Colonic mucosa (tissue), 4 donors: ENCODE measurements around the gene ATP4A. TPM values are rescaled to one million over a fixed set of nuclear protein-coding genes. Genes with fewer than 3 reads are reported as not detected.

Experiments
- DNase-seq: peaks from one replicate; pipeline ENCODE4 v3.0.0-alpha.2; 2020
- H3K27ac ChIP-seq: fragments of 200-600 bp; one replicate; pipeline ENCODE4 v1.8.0; 2021
- H3K27me3 ChIP-seq: fragments of 200-600 bp; one replicate; pipeline ENCODE4 v1.8.0; 2021
- H3K36me3 ChIP-seq: fragments of 200-600 bp; one replicate; pipeline ENCODE4 v1.8.0; 2021
- H3K4me1 ChIP-seq: fragments of 200-600 bp; one replicate; pipeline ENCODE4 v1.8.0; 2021; ENCODE audit warnings: mild to moderate bottlenecking
- H3K4me3 ChIP-seq: fragments of 200-600 bp; one replicate; pipeline ENCODE4 v1.8.0; 2021
- H3K9ac ChIP-seq, 2 donors: one replicate each; pipeline ENCODE4 v1.7.0; 2013; ENCODE audit warnings: control low read depth in 2 of 2, low read depth in 2 of 2, low read length in 2 of 2
- H3K9me3 ChIP-seq: fragments of 200-600 bp; one replicate; pipeline ENCODE4 v1.8.0; 2021
- CTCF ChIP-seq: fragments of 200-600 bp; IDR thresholded peaks from one replicate; pipeline ENCODE4 v1.8.0; 2022; ENCODE audit warnings: antibody characterized with exemption, mild to moderate bottlenecking
- intact Hi-C: fragments of 100-400 bp; cut with DNase I; formaldehyde crosslinking; loops from one replicate; pipeline ENCODE4 v1.14.1; 2022
- total RNA-seq, 2 donors: library from RNA; stranded (reverse); fragmentation: NEBNext Ultra II Directional in 1 of 2; extraction: Animal tissue kit (Norgen Biotek cat#: 25700) in 1 of 2; gene quantifications; one replicate each; pipeline ENCODE4 v1.2.1, GENCODE V29; 2021
- donor health status: healthy.
- donor health status: DM: no; HTN: no; CAD: no.
- donor health status: DM: no; HTN: no; CAD: no.

The ATP4A gene
- total RNA-seq, 2 donors from 2014 or later, result not detected

- TF ChIP-seq CTCF, result no peak
- intact Hi-C loops, result no loop called here
- H3K4me3 ChIP-seq, result no peak overlapping the region
- DNase-seq, result no peak
- no peak overlapping the region for H3K9ac ChIP-seq
- no peaks in the 10 kb centered on the region for H3K36me3 ChIP-seq
- H3K4me1 ChIP-seq, result no peaks in the 10 kb centered on the region
- no peaks in the 10 kb centered on the region for H3K27me3 ChIP-seq
- no peak overlapping the region for H3K27ac ChIP-seq
- H3K9me3 ChIP-seq, result no peaks in the 10 kb centered on the region
Observed at GRCh38 chr19:35577918-35578317, 14.5 kb upstream of the ATP4A start.

DNA sequence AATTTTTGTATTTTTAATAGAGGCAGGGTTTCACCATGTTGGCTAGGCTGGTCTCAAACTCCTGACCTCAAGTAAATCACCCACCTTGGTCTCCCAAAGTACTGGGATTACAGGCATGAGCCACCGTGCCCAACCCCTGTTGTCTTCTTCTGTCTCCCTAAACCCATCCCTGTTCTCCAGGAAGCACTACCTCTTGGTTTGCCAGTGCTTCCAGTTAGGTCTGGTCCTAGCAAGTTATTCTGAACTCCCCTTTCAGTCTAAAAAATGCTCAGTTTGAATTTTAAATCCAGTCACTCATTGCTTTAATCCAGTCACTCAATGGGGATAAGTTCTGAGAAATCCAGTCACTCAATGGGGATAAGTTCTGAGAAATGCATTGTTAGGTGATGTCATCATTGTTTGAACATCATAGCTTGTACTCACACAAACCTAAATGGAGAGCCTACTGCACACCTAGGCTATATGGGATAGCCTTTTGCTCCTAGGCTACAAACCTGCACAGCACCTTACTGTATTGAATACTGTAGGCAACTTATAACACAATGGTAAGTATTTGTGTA, 8.0 kb upstream of the ATP4A start:
- H3K9me3 ChIP-seq, result no peaks in the 10 kb centered on the region
- H3K4me3 ChIP-seq, result no peak overlapping the region
- intact Hi-C loops, result no loop called here
- DNase-seq, result no peak
- no peak overlapping the region for H3K9ac ChIP-seq
- no peaks in the 10 kb centered on the region for H3K36me3 ChIP-seq
- no peaks in the 10 kb centered on the region for H3K27me3 ChIP-seq
- H3K4me1 ChIP-seq, result no peaks in the 10 kb centered on the region
- H3K27ac ChIP-seq, result no peak overlapping the region
- TF ChIP-seq CTCF, result no peak

GRCh38 chr19:35569281-35569781, 5.9 kb upstream of the ATP4A start:
- Histone ChIP-seq H3K9ac (no peak overlapping the region), H3K36me3 (no peaks in the 10 kb centered on the region), H3K27ac (no peak overlapping the region), H3K9me3 (no peaks in the 10 kb centered on the region), H3K27me3 (no peaks in the 10 kb centered on the region), H3K4me3 (no peak overlapping the region), H3K4me1 (no peaks in the 10 kb centered on the region)
- intact Hi-C loops, result no loop called here
- no peak for DNase-seq
- TF ChIP-seq CTCF, result no peak

DNA sequence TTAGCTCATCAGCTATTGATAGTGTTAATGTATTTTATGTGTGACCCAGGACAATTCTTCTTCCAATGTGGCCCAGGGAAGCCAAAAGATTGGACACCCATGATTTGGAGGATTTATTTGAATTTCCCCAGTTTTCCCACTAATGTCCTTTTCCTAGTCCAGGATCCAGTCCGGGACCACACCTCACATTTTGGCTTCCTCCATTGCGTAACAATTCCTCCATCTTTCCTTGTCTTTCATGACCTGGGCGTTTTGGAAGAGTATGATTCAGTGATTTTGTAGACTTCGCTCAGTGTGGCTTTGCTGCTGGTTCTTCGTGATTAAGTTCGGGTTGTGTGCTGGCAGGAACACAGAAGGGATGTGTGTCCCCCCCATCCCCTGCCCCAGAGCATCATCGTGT, 3.3 kb upstream of the ATP4A start:
- no peak overlapping the region for H3K9ac ChIP-seq
- H3K9me3 ChIP-seq, result no peaks in the 10 kb centered on the region
- no peaks in the 10 kb centered on the region for H3K4me1 ChIP-seq
- H3K4me3 ChIP-seq, result no peak overlapping the region
- H3K36me3 ChIP-seq, result no peaks in the 10 kb centered on the region
- no peak for TF ChIP-seq CTCF
- no peaks in the 10 kb centered on the region for H3K27me3 ChIP-seq
- intact Hi-C loops, result no loop called here
- DNase-seq, result no peak
- no peak overlapping the region for H3K27ac ChIP-seq

- Histone ChIP-seq H3K9me3 (no peaks in the 10 kb centered on the region), H3K4me1 (no peaks in the 10 kb centered on the region), H3K9ac (no peak overlapping the region), H3K36me3 (no peaks in the 10 kb centered on the region), H3K27ac (no peak overlapping the region), H3K4me3 (no peak overlapping the region), H3K27me3 (no peaks in the 10 kb centered on the region)
- intact Hi-C loops, result no loop called here
- no peak for DNase-seq
- TF ChIP-seq CTCF, result no peak
Observed at GRCh38 chr19:35565016-35565856, 1.8 kb upstream of the ATP4A start.
